ENCODE results near the gene CLEC3B. TPM values are rescaled to one million over a fixed set of nuclear protein-coding genes. Genes with fewer than 3 reads are reported as not detected.
"Not testable (repeated sequence)": the region's sequence is repeated elsewhere in the genome, so short reads cannot be mapped to it uniquely, and the experiment has no call there.

Gene CLEC3B, protein sequence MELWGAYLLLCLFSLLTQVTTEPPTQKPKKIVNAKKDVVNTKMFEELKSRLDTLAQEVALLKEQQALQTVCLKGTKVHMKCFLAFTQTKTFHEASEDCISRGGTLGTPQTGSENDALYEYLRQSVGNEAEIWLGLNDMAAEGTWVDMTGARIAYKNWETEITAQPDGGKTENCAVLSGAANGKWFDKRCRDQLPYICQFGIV
- total RNA-seq (100 to 1,000 TPM in 1 of 2 donors, 10 to 100 TPM in 1; 96.9 to 109 TPM), polyA plus RNA-seq (100 to 1,000 TPM in 1 of 2 donors, 10 to 100 TPM in 1; 69.1 to 177 TPM)
- long read RNA-seq, donor 1, partial matches to known transcripts: 0 of 14 reads
- long read RNA-seq, donor 1, other reads (novel, unspliced or antisense): 10 of 14 reads
- long read RNA-seq, donor 2, transcript CLEC3B-201 (3 exons, 936 nt): major isoform, 42 of 43 reads
- long read RNA-seq, donor 2, partial matches to known transcripts: 0 of 43 reads
- long read RNA-seq, donor 2, other reads (novel, unspliced or antisense): 1 of 43 reads

DNA sequence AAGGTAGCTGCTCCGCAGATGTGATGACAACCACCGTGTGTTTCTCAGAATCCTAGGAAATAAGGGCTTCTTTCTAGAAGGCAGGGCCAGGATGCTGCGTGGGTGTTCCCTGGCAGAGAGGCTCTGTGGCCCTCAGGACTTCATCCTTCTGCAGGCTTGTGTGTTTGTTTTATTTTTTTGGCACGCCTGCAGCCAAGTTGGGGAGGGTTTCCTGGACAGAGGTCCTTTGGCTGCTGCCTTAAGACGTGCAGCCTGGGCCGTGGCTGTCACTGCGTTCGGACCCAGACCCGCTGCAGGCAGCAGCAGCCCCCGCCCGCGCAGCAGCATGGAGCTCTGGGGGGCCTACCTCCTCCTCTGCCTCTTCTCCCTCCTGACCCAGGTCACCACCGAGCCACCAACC is at the start of gene CLEC3B:
CLEC3B (plus strand) TSS at position 266 of the 400 bp plus-strand sequence; CDS start at position 326, 60 bp downstream.
- H3K27me3 ChIP-seq (ENCODE audit: control insufficient read depth in 1 of 2, insufficient read depth in 2 of 2, low read length in 1 of 2): no peaks in the 10 kb centered on the region
- H3K4me3 ChIP-seq (ENCODE audit: low read length in 2 of 2): no peak within 1 kb of the TSS
- no peaks in the 10 kb centered on the region for H3K9me3 ChIP-seq (ENCODE audit: control insufficient read depth, low read length)
- DNase-seq: peak; percentile 85 to 89
- 3 to 9% methylated on average over 11 to 13 of the region's 13 CpGs for WGBS, 2 donors
- peaks cover 3 to 4% of the 10 kb centered on the region in 2 donors for H3K4me1 ChIP-seq (ENCODE audit: control insufficient read depth in 1 of 2, insufficient read depth in 2 of 2, low read length in 2 of 2)
- peak within 1 kb of the TSS in 1 of 2 donors; percentile 0 for H3K27ac ChIP-seq (ENCODE audit: low read depth in 1 of 2, low read length in 2 of 2)
- no peaks in the 10 kb centered on the region for H3K36me3 ChIP-seq (ENCODE audit: control insufficient read depth in 1 of 2, insufficient read depth in 2 of 2, low read length in 1 of 2)
- intact Hi-C loops (cut with DNase I): no loop called here
- peak; percentile 82 for ATAC-seq (ENCODE audit: low FRiP score)

DNA sequence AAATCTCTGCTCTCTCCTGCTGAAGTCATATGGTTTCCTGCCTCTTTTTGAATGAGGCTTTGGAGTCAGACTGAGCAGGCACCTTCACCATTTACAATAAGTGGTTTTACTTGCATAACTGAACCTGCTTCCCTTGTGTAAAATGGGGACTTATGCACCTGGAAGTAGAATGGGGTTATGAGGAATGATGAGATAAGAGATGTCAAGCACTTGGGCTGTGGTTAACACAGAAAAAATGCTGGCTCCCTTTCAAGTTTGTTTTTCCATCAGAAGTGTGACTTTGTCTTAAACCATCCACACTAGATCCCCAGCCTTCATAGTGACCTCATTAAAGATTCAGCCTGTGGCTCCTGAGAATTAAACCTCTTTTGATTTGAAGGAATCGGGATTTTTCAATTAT is 44.9 kb upstream of the CLEC3B start:
- DNase-seq (no peak), ATAC-seq (ENCODE audit: low FRiP score) (no peak)
- no peaks in the 10 kb centered on the region for H3K9me3 ChIP-seq (ENCODE audit: control insufficient read depth, low read length)
- no peak overlapping the region for H3K4me3 ChIP-seq (ENCODE audit: low read length in 2 of 2)
- H3K4me1 ChIP-seq (ENCODE audit: control insufficient read depth in 1 of 2, insufficient read depth in 2 of 2, low read length in 2 of 2): peaks cover 0 to 3% of the 10 kb centered on the region in 2 donors
- H3K27ac ChIP-seq (ENCODE audit: low read depth in 1 of 2, low read length in 2 of 2): no peak overlapping the region
- intact Hi-C loops (cut with DNase I): no loop called here
- no peaks in the 10 kb centered on the region for H3K36me3 ChIP-seq (ENCODE audit: control insufficient read depth in 1 of 2, insufficient read depth in 2 of 2, low read length in 1 of 2)
- no peaks in the 10 kb centered on the region for H3K27me3 ChIP-seq (ENCODE audit: control insufficient read depth in 1 of 2, insufficient read depth in 2 of 2, low read length in 1 of 2)
- 92 to 98% methylated on average over 1 of the region's 1 CpG for WGBS, 2 donors

DNA sequence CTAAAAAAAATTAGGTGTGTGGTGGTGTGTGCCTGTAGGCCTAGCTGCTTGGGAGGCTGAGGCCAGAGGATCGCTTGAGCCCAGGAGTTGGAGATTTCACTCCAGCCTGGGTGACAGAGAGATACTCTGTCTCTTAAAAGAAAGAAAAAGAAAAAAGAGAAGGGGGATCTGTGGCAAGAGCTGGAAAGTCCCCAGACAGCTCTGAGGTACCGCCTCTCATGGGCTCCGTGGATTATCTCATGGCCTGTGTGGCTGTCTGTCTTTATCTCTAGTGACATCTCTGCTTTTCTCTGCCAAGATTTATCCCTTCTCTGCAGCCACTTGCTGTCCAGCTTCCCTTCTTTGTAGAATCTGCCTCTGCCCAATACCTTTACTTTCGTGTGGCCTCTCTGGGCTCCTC is 44.4 kb upstream of the CLEC3B start:
- H3K4me3 ChIP-seq (ENCODE audit: low read length in 2 of 2): no peak overlapping the region
- H3K9me3 ChIP-seq (ENCODE audit: control insufficient read depth, low read length): no peaks in the 10 kb centered on the region
- DNase-seq: no peak
- no peaks in the 10 kb centered on the region for H3K36me3 ChIP-seq (ENCODE audit: control insufficient read depth in 1 of 2, insufficient read depth in 2 of 2, low read length in 1 of 2)
- peaks cover 0 to 3% of the 10 kb centered on the region in 2 donors for H3K4me1 ChIP-seq (ENCODE audit: control insufficient read depth in 1 of 2, insufficient read depth in 2 of 2, low read length in 2 of 2)
- no peaks in the 10 kb centered on the region for H3K27me3 ChIP-seq (ENCODE audit: control insufficient read depth in 1 of 2, insufficient read depth in 2 of 2, low read length in 1 of 2)
- 95 to 96% methylated on average over 4 of the region's 4 CpGs for WGBS, 2 donors
- ATAC-seq (ENCODE audit: low FRiP score): no peak
- intact Hi-C loops (cut with DNase I): no loop called here
- H3K27ac ChIP-seq (ENCODE audit: low read depth in 1 of 2, low read length in 2 of 2): no peak overlapping the region

DNA sequence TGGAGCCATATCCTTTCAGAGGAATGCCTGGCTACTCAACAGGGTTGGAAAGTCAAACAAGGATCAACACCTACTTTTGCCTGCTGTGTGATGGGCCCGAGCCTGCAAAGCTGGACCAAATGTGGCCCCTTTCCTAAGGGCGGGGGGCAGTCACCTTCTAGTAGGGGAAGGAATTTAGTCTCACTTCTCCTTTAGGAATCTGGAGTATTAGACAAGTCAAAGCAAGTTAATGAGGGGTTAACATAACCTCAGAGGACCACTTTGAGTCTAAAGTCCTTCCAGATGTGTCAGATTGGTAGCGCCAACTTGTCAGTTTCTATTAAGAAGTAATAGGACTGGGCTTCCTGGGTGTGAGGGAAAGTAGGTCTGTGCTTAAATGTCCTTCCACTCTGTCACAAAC is 43.3 kb upstream of the CLEC3B start:
- Histone ChIP-seq H3K9me3 (ENCODE audit: control insufficient read depth, low read length) (no peaks in the 10 kb centered on the region), H3K4me3 (ENCODE audit: low read length in 2 of 2) (no peak overlapping the region), H3K27me3 (ENCODE audit: control insufficient read depth in 1 of 2, insufficient read depth in 2 of 2, low read length in 1 of 2) (no peaks in the 10 kb centered on the region), H3K4me1 (ENCODE audit: control insufficient read depth in 1 of 2, insufficient read depth in 2 of 2, low read length in 2 of 2) (no peaks in the 10 kb centered on the region), H3K27ac (ENCODE audit: low read depth in 1 of 2, low read length in 2 of 2) (no peak overlapping the region), H3K36me3 (ENCODE audit: control insufficient read depth in 1 of 2, insufficient read depth in 2 of 2, low read length in 1 of 2) (no peaks in the 10 kb centered on the region)
- no peak for ATAC-seq (ENCODE audit: low FRiP score)
- DNase-seq: no peak
- intact Hi-C loops (cut with DNase I): no loop called here
- WGBS, 2 donors: 76 to 86% methylated on average over 3 of the region's 3 CpGs

DNA sequence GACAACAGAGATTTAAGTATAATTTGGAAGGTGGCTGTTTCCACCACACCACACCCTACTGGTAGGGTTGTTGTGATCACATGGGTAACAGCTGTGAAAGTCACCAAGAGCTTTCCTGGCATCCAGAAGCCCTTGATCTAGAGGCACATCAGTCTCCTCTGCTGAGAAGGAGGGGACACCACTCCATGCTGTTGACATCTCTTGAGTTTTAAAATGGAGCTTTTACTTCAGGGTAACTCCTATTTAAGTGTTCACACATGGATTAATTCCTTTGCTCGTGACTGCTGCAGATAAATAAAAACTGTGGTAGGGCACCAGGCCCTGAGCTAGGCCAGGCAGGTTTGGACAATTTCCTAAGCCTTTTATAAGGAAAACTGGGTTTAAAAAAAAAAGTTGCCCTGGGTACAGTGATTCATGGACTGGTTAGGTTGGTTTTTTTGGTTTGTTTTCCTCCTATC is 42.6 kb upstream of the CLEC3B start:
- 16 to 25% methylated on average over 1 of the region's 1 CpG for WGBS, 2 donors
- ATAC-seq (ENCODE audit: low FRiP score): no peak

DNA sequence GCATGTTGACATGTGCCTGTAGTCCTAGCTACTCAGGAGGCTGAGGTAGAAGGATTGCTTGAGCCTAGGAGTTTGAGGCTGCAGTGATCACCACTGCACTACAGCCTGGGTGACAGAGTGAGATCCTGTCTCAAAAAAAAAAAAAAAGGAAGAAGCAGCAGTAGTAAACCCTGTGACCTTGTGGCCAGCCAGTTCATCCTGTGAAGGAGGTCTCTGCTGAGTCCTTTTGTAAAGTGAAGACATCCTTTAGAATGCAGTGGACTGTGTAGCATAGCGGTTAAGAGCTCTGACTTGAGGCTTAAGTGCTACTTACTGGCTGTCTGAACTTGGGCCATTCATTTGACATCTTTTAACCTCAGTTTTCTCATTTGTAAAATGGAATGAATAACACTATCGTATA is 41.8 kb upstream of the CLEC3B start:
- Histone ChIP-seq H3K27me3 (ENCODE audit: control insufficient read depth in 1 of 2, insufficient read depth in 2 of 2, low read length in 1 of 2) (no peaks in the 10 kb centered on the region), H3K36me3 (ENCODE audit: control insufficient read depth in 1 of 2, insufficient read depth in 2 of 2, low read length in 1 of 2) (no peaks in the 10 kb centered on the region), H3K4me3 (ENCODE audit: low read length in 2 of 2) (no peak overlapping the region), H3K9me3 (ENCODE audit: control insufficient read depth, low read length) (no peaks in the 10 kb centered on the region), H3K4me1 (ENCODE audit: control insufficient read depth in 1 of 2, insufficient read depth in 2 of 2, low read length in 2 of 2) (no peaks in the 10 kb centered on the region), H3K27ac (ENCODE audit: low read depth in 1 of 2, low read length in 2 of 2) (no peak overlapping the region)
- intact Hi-C loops (cut with DNase I): no loop called here
- WGBS, 2 donors: 93 to 99% methylated on average over 2 of the region's 2 CpGs
- DNase-seq: no peak
- no peak for ATAC-seq (ENCODE audit: low FRiP score)

More for the DNA sequence above, 42.6 kb upstream of the CLEC3B start:
- H3K27me3 ChIP-seq (ENCODE audit: control insufficient read depth in 1 of 2, insufficient read depth in 2 of 2, low read length in 1 of 2): no peaks in the 10 kb centered on the region
- DNase-seq: no peak
- intact Hi-C loops (cut with DNase I): no loop called here
- H3K4me3 ChIP-seq (ENCODE audit: low read length in 2 of 2): no peak overlapping the region
- H3K36me3 ChIP-seq (ENCODE audit: control insufficient read depth in 1 of 2, insufficient read depth in 2 of 2, low read length in 1 of 2): no peaks in the 10 kb centered on the region
- no peaks in the 10 kb centered on the region for H3K9me3 ChIP-seq (ENCODE audit: control insufficient read depth, low read length)
- no peaks in the 10 kb centered on the region for H3K4me1 ChIP-seq (ENCODE audit: control insufficient read depth in 1 of 2, insufficient read depth in 2 of 2, low read length in 2 of 2)
- H3K27ac ChIP-seq (ENCODE audit: low read depth in 1 of 2, low read length in 2 of 2): no peak overlapping the region

DNA sequence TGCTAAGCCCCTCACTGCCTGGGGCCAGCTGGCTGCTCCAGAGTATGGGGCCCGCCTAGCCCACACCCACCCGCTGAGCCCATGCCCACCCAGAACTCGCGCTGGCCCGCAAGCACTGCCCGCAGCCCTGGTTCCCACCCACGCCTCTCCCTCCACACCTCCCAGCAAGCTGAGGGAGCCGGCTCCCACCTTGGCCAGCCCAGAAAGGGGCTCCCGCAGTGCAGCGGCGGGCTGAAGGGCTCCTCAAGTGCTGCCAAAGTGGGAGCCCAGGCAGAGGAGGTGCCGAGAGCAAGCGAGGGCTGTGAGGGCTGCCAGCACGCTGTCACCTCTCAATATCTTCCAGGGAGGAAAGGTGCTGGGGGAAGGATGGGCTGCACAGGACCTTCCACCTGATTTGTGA is 39.8 kb upstream of the CLEC3B start:
- H3K36me3 ChIP-seq (ENCODE audit: control insufficient read depth in 1 of 2, insufficient read depth in 2 of 2, low read length in 1 of 2); H3K27ac ChIP-seq (ENCODE audit: low read depth in 1 of 2, low read length in 2 of 2); H3K27me3 ChIP-seq (ENCODE audit: control insufficient read depth in 1 of 2, insufficient read depth in 2 of 2, low read length in 1 of 2); DNase-seq; intact Hi-C loops (cut with DNase I); H3K9me3 ChIP-seq (ENCODE audit: control insufficient read depth, low read length); H3K4me3 ChIP-seq (ENCODE audit: low read length in 2 of 2); ATAC-seq (ENCODE audit: low FRiP score); H3K4me1 ChIP-seq (ENCODE audit: control insufficient read depth in 1 of 2, insufficient read depth in 2 of 2, low read length in 2 of 2): not testable (repeated sequence)
- WGBS, 2 donors: 96 to 97% methylated on average over 14 of the region's 14 CpGs

DNA sequence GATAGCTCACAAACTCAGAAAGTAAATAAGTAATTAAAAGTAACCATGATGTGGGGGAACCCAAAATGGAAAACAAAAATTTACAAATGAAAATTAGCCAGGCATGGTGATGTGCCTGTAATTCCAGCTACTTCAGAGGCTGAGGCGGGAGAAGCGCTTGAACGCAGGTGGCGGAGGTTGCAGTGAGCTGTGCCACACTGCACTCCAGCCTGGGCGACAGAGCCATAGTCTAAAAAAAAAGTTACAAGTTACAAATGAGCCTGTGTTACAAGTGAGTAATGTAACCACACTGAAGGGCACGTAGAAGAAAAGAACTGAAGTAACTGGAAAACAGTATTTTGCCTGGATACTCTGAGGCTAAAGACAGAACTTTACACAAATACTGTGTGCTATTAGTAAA is 38.8 kb upstream of the CLEC3B start:
- ATAC-seq (ENCODE audit: low FRiP score) (no peak), DNase-seq (no peak)
- Histone ChIP-seq H3K9me3 (ENCODE audit: control insufficient read depth, low read length) (no peaks in the 10 kb centered on the region), H3K36me3 (ENCODE audit: control insufficient read depth in 1 of 2, insufficient read depth in 2 of 2, low read length in 1 of 2) (no peaks in the 10 kb centered on the region), H3K4me3 (ENCODE audit: low read length in 2 of 2) (no peak overlapping the region), H3K27me3 (ENCODE audit: control insufficient read depth in 1 of 2, insufficient read depth in 2 of 2, low read length in 1 of 2) (no peaks in the 10 kb centered on the region), H3K4me1 (ENCODE audit: control insufficient read depth in 1 of 2, insufficient read depth in 2 of 2, low read length in 2 of 2) (no peaks in the 10 kb centered on the region), H3K27ac (ENCODE audit: low read depth in 1 of 2, low read length in 2 of 2) (no peak overlapping the region)
- 84 to 88% methylated on average over 6 of the region's 6 CpGs for WGBS, 2 donors
- intact Hi-C loops (cut with DNase I): no loop called here

DNA sequence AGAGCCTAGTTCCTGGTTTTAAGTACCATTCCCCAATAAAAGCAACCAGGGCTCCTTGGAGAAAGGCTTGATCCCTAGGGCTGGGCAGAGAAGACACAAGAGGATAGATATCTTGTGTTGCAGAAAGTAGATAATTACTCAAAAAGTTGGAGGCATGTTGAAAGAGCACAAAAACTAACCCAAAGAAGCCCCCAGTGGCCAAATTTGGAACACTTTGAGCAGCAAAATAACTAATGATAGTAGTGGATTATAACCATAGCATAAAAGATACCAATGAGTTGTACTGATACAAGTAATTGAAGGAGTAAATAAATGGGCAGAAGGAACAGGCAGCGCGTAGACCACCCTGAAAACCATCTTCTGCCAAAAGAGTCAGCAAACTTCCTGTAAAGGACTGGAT is 38.0 kb upstream of the CLEC3B start:
- intact Hi-C loops (cut with DNase I): no loop called here
- H3K9me3 ChIP-seq (ENCODE audit: control insufficient read depth, low read length): no peaks in the 10 kb centered on the region
- no peaks in the 10 kb centered on the region for H3K36me3 ChIP-seq (ENCODE audit: control insufficient read depth in 1 of 2, insufficient read depth in 2 of 2, low read length in 1 of 2)

More for the DNA sequence above, 38.0 kb upstream of the CLEC3B start:
- 94 to 95% methylated on average over 2 of the region's 2 CpGs for WGBS, 2 donors
- H3K27me3 ChIP-seq (ENCODE audit: control insufficient read depth in 1 of 2, insufficient read depth in 2 of 2, low read length in 1 of 2): no peaks in the 10 kb centered on the region
- DNase-seq: no peak
- H3K4me3 ChIP-seq (ENCODE audit: low read length in 2 of 2): no peak overlapping the region
- ATAC-seq (ENCODE audit: low FRiP score): no peak
- no peak overlapping the region for H3K27ac ChIP-seq (ENCODE audit: low read depth in 1 of 2, low read length in 2 of 2)
- H3K4me1 ChIP-seq (ENCODE audit: control insufficient read depth in 1 of 2, insufficient read depth in 2 of 2, low read length in 2 of 2): no peaks in the 10 kb centered on the region

Measured in aorta (tissue), 5 donors.